ENCODE measurements around the gene DNAJB11.

Gene DNAJB11

DNA sequence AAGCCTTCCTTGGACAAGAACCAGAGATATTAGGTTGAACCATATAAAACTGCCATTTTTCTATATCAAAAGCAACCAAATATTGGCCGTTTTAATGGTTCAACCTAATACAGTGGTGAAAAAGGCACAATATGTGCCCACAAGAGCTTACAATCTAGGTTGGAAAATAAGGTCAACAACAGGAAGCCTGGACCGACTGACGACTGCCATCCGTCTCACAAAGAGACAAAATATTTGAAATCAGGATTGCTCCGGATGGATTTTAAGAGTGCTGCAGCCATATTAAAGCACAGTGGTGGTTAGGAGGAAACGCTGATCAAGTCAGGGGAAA lies 43.7 kb downstream of the DNAJB11 start:
- TF ChIP-seq SUZ12 (IDR thresholded peaks at IDR 0.05; ENCODE audit: extremely low read depth, insufficient read depth, insufficient read length) (no peak), YY1 (IDR thresholded peaks at IDR 0.05; ENCODE audit: insufficient read depth, insufficient read length) (no peak), ZNF274 (IDR thresholded peaks at IDR 0.05; ENCODE audit: low read depth, low read length) (no peak)
- H3K4me3 ChIP-seq (ENCODE audit: insufficient read length, low read depth) = no peak overlapping the region
- no peak for DNase-seq (ENCODE audit: low read depth, low spot score)
- no peak overlapping the region for H3K9ac ChIP-seq (ENCODE audit: insufficient read length, low read depth)
- H3K4me1 ChIP-seq (ENCODE audit: insufficient read depth, insufficient read length) = peaks cover 4% of the 10 kb centered on the region
- H3K9me3 ChIP-seq (ENCODE audit: insufficient read depth, low read length) = no peaks in the 10 kb centered on the region
- peaks cover 18% of the 10 kb centered on the region for H3K27me3 ChIP-seq (ENCODE audit: insufficient read depth, insufficient read length)
- no peaks in the 10 kb centered on the region for H3K36me3 ChIP-seq (ENCODE audit: insufficient read depth, insufficient read length, low read length)

DNA sequence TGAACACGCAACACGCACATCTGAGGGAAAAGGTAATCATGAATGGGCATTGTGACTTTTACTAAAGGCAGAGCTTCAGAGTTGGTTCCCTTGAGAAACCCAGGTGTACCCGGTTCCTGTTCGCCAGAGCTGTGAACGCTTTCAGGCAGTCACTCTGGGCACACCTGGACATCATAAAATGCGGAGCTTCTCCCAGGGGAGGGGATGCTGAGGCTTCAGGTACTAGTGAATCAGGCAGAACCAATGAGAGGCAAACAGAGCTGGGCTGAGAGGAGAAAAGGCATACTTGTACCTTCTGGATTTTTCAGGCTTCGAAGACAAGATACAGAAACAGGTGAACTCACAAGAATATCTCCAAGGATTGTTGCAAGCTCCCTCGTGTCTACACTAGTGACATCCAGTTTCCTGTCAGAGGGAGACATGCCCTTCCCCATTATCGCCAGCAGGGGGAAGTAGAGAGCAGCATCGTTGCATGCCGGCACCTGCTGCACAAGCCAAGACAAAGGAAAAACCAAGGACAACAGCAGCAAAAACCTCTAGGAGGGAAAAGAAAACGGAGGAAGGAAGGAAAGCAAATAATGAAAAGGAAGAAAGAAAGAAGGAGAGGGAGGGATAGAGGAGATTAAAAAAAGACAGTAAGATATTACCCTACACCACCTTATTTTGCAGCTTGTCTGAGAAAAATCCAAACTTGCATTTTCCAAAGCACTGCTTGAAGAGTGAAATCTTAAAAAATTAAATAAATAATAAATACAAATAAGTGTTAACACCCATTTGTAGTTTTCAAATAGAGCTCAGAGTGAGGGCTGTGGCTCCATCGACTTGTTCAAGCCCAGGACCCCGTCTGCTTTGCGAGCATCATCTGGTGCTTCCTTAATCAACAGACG lies 44.3 kb downstream of the DNAJB11 start:
- H3K36me3 ChIP-seq (ENCODE audit: insufficient read depth, insufficient read length, low read length) = no peaks in the 10 kb centered on the region
- H3K9ac ChIP-seq (ENCODE audit: insufficient read length, low read depth) = no peak overlapping the region
- H3K9me3 ChIP-seq (ENCODE audit: insufficient read depth, low read length) = no peaks in the 10 kb centered on the region
- H3K4me1 ChIP-seq (ENCODE audit: insufficient read depth, insufficient read length) = peaks cover 4% of the 10 kb centered on the region
- TF ChIP-seq SUZ12 (IDR thresholded peaks at IDR 0.05; ENCODE audit: extremely low read depth, insufficient read depth, insufficient read length) = no peak
- no peak for TF ChIP-seq ZNF274 (IDR thresholded peaks at IDR 0.05; ENCODE audit: low read depth, low read length)
- TF ChIP-seq YY1 (IDR thresholded peaks at IDR 0.05; ENCODE audit: insufficient read depth, insufficient read length) = no peak
- DNase-seq (ENCODE audit: low read depth, low spot score) = peak; percentile 81
- H3K4me3 ChIP-seq (ENCODE audit: insufficient read length, low read depth) = no peak overlapping the region
- peaks cover 18% of the 10 kb centered on the region for H3K27me3 ChIP-seq (ENCODE audit: insufficient read depth, insufficient read length)

DNA sequence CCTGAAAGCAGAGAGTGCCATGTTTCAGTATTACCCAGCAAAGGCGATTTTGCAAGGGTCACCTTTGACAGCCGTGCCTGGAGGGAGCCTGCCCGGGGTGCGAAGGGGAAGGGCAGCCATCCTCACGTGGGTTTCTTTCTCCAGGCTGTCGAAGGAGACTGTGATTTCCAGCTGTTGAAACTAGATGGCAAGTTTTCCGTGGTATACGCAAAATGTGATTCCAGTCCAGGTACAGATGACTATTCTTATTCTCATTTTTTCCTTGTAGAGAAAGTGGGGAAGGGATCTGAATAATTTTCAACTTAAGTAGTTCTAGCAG lies 45.7 kb downstream of the DNAJB11 start:
- H3K36me3 ChIP-seq (ENCODE audit: insufficient read depth, insufficient read length, low read length) = no peaks in the 10 kb centered on the region
- no peaks in the 10 kb centered on the region for H3K9me3 ChIP-seq (ENCODE audit: insufficient read depth, low read length)
- no peak for DNase-seq (ENCODE audit: low read depth, low spot score)
- H3K4me1 ChIP-seq (ENCODE audit: insufficient read depth, insufficient read length) = peaks cover 4% of the 10 kb centered on the region
- H3K27me3 ChIP-seq (ENCODE audit: insufficient read depth, insufficient read length) = peaks cover 18% of the 10 kb centered on the region
- TF ChIP-seq SUZ12 (IDR thresholded peaks at IDR 0.05; ENCODE audit: extremely low read depth, insufficient read depth, insufficient read length) (no peak), ZNF274 (IDR thresholded peaks at IDR 0.05; ENCODE audit: low read depth, low read length) (no peak), YY1 (IDR thresholded peaks at IDR 0.05; ENCODE audit: insufficient read depth, insufficient read length) (no peak)
- H3K4me3 ChIP-seq (ENCODE audit: insufficient read length, low read depth) = no peak overlapping the region
- H3K9ac ChIP-seq (ENCODE audit: insufficient read length, low read depth) = no peak overlapping the region

DNA sequence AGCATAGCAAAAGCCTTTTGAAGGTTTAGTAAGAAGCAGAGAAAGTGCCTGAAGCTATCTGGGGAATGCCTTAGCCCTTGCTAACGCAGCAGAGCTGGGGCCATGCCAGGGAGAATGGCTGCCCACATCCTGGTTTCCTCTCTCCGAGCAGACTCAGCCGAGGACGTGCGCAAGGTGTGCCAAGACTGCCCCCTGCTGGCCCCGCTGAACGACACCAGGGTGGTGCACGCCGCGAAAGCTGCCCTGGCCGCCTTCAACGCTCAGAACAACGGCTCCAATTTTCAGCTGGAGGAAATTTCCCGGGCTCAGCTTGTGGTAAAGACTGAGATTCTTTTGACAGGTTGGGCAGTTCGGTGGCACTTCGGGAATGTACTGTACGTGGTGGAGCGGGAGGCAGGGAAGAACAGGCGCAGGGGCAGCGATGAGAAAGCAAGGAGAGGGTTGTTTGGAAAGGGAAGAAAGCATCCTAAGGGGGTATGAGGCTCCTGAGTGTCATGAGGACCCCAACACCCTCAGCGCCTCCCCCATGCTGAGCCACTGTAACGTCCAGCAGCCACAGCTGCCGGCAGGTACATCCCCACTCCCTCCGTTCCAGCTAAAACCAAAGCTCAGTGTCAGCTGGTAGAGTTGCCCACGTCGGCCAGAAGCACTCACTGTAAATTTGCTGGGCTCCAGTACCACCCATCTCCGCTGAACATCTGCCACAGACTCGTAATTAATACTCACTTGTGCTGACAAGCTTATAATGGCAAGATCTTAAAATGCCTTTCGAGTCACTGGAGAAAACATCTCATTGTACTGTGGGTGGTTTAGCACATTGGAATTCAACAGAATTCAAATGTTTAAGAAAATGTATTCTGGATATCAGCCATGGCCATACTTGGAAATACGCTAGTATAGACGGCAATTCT lies 46.8 kb downstream of the DNAJB11 start:
- TF ChIP-seq YY1 (IDR thresholded peaks at IDR 0.05; ENCODE audit: insufficient read depth, insufficient read length) (peak; percentile 58), ZNF274 (IDR thresholded peaks at IDR 0.05; ENCODE audit: low read depth, low read length) (no peak)
- Histone ChIP-seq H3K4me1 (ENCODE audit: insufficient read depth, insufficient read length) (peaks cover 4% of the 10 kb centered on the region), H3K9me3 (ENCODE audit: insufficient read depth, low read length) (no peaks in the 10 kb centered on the region), H3K27me3 (ENCODE audit: insufficient read depth, insufficient read length) (peaks cover 18% of the 10 kb centered on the region), H3K9ac (ENCODE audit: insufficient read length, low read depth) (peak overlapping the region; percentile 54), H3K4me3 (ENCODE audit: insufficient read length, low read depth) (no peak overlapping the region), H3K36me3 (ENCODE audit: insufficient read depth, insufficient read length, low read length) (no peaks in the 10 kb centered on the region)
- DNase-seq (ENCODE audit: low read depth, low spot score) = peak; percentile 60

DNA sequence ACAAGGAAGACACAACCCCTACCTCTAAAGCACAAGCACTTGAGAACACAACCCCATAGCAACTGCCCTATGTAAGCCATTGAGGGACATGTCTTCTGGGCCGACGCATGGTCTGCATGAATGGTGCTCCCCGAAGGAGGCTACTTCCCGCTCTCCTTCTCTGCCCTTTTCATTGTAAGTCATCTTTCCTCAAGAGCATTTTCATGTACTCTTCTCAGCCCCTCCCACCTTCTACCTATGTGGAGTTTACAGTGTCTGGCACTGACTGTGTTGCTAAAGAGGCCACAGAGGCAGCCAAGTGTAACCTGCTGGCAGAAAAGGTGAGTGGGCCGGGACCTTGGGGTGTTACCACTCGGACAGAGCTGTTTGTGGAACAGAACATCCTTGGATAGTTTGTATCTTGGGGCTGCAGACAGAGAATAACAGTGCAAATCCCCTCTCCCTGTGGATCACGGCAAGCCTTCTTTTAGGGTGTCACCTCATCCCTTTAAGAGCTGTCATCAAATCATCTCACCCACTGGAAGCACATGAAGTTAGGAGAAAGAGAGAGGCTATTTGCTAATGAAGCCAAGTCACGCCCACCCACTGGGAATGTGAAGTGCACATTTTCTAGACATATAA lies 47.9 kb downstream of the DNAJB11 start:
- TF ChIP-seq YY1 (IDR thresholded peaks at IDR 0.05; ENCODE audit: insufficient read depth, insufficient read length) = no peak
- TF ChIP-seq ZNF274 (IDR thresholded peaks at IDR 0.05; ENCODE audit: low read depth, low read length) = no peak
- TF ChIP-seq SUZ12 (IDR thresholded peaks at IDR 0.05; ENCODE audit: extremely low read depth, insufficient read depth, insufficient read length) = no peak
- H3K4me3 ChIP-seq (ENCODE audit: insufficient read length, low read depth) = no peak overlapping the region
- no peaks in the 10 kb centered on the region for H3K36me3 ChIP-seq (ENCODE audit: insufficient read depth, insufficient read length, low read length)
- peaks cover 18% of the 10 kb centered on the region for H3K27me3 ChIP-seq (ENCODE audit: insufficient read depth, insufficient read length)
- DNase-seq (ENCODE audit: low read depth, low spot score) = no peak
- H3K9ac ChIP-seq (ENCODE audit: insufficient read length, low read depth) = no peak overlapping the region
- no peaks in the 10 kb centered on the region for H3K9me3 ChIP-seq (ENCODE audit: insufficient read depth, low read length)
- H3K4me1 ChIP-seq (ENCODE audit: insufficient read depth, insufficient read length) = peaks cover 4% of the 10 kb centered on the region

DNA sequence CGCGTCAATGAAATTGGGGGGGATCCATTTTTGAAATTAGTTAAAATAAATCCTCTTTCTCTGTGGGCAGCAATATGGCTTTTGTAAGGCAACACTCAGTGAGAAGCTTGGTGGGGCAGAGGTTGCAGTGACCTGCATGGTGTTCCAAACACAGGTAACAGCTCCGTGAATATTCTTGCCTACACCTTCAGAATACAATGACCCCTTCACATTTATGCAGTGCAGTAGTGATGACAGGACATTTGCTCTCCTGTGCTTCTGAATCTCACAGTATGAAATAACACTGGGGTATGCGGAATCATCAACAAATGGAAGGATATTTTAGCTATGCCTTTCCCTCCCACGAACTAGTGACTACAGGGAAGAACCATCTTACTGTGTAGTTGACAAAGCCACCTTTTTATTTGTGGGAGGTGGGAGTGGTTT lies 49.3 kb downstream of the DNAJB11 start:
- Histone ChIP-seq H3K27me3 (ENCODE audit: insufficient read depth, insufficient read length) (peaks cover 18% of the 10 kb centered on the region), H3K4me1 (ENCODE audit: insufficient read depth, insufficient read length) (peaks cover 4% of the 10 kb centered on the region), H3K36me3 (ENCODE audit: insufficient read depth, insufficient read length, low read length) (no peaks in the 10 kb centered on the region), H3K9me3 (ENCODE audit: insufficient read depth, low read length) (no peaks in the 10 kb centered on the region), H3K9ac (ENCODE audit: insufficient read length, low read depth) (no peak overlapping the region), H3K4me3 (ENCODE audit: insufficient read length, low read depth) (no peak overlapping the region)
- no peak for DNase-seq (ENCODE audit: low read depth, low spot score)
- TF ChIP-seq YY1 (IDR thresholded peaks at IDR 0.05; ENCODE audit: insufficient read depth, insufficient read length) (no peak), ZNF274 (IDR thresholded peaks at IDR 0.05; ENCODE audit: low read depth, low read length) (no peak)

All from NT2/D1 (cell line).